ENCODE data around the gene MARK1.
"Not testable (repeated sequence)": the region's sequence is repeated elsewhere in the genome, so short reads cannot be mapped to it uniquely, and the experiment has no call there.

Gene MARK1

DNA sequence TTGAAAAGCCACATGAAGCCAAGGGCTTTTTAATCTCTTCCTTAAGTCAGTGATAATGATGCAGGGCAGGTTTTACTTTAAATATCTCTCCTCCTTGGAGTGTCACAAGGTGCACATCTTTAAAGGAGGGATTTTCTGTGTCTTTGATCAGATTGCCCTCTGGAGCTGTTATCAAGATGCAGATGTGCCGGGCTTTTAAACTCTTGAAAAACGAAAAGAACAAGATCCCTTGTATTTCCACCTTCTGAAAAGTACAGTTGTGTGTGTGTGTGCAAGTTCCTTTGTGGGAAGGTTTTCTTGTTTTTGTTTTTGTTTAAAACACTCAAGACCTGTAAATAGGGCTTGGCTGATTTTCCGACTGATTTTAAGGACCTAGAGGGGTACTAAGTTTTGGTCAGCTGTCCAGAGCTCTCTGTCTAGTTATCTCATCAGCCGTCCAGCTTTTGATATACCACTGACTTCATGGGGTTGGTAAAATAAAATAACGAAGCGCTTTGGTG lies 1.6 kb downstream of the MARK1 start:
- no peak for DNase-seq

DNA sequence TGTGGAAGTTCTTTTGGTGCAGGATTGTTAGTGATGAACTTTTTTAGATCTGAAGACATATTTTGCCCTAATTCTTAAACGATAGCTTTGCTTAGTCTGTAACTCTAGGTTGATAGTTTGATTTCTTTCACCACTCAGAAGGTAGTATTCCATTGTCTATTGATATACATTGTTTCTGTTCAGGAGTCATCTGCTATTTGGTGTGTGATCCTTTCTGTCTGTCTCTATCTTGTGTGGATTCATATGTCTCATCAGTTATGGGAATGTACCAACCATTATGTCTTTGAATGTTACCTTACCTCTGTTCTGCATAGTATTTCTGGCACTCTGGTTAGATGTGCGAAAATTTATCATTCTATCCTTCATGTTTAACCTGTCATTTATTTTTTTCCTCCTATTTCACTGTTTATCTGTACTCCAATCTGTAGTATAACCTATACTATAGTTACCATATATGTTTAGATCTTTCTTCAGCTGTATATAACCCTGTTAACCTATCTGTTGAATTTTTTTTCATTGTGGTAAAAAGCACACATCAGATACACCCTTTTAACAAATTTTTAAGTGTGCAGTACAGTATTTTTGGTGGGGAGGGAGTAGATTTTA lies 5.7 kb downstream of the MARK1 start:
- DNase-seq, result no peak

DNA sequence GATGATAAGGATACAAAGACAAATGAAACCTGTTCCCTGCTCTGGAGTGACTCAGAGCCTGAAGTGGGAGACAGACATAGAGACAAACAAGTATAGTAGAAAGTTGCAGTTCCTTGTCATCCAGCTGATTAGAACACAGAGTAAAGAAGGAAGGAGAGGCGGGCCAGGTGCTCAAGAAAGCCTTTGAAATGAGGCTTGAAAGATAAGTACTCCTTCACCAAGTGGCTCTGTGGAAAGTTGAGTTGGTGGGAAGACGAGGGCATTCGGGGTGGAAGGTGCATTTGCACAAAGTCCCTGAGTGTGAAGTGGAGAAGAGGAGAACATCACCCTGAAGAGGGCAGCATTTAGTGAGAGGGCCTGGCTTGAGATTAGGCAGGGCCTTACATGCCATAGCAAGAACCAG lies 17.0 kb downstream of the MARK1 start:
- no peak for DNase-seq

DNA sequence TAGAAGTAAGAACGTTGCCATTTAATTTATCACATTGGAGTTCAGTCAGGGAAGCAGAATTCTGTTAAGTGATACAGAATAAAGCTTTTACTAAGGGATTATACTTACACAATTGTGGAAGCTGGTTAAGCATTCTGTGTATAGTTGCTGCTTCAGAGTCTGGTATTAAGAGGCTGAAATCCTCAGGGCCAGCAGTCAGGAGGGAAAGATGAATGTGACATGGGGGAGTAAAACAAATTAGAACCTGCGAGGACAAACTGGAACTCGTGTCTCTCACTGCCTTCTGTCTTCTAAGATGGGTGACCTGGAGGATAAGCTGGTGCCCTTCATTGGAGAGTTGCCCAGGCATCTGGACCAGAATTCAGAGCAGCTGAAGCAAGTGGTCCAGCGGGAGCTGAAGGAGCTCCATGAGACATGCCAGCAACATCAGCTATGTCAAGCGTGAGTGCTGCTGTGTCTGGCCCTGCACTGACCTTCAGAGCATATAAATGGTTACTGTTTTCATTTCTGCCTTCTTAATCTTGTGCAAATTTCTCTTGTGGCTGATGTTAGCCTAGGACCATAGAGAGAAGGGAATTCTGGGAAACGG lies 23.0 kb downstream of the MARK1 start:
- DNase-seq, result no peak

DNA sequence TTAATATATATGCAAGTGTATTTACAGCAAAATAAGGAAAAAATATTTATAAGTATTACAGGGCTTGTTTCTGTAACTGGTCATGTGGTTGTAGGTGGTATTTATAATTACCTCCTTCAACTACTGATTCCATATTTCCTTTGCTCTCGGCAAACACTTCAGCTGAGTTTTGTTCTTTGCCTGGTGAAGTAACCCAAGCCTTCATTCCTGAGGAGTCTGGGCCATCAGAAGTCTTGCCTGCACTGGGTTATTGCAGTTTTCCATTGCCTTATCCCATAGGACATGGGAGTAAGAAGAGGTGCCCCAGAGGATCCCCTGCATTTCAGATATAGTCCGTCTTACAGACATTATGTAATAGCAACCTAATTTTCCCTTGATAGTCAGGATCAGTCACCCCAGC lies 23.8 kb downstream of the MARK1 start:
- DNase-seq, result no peak

DNA sequence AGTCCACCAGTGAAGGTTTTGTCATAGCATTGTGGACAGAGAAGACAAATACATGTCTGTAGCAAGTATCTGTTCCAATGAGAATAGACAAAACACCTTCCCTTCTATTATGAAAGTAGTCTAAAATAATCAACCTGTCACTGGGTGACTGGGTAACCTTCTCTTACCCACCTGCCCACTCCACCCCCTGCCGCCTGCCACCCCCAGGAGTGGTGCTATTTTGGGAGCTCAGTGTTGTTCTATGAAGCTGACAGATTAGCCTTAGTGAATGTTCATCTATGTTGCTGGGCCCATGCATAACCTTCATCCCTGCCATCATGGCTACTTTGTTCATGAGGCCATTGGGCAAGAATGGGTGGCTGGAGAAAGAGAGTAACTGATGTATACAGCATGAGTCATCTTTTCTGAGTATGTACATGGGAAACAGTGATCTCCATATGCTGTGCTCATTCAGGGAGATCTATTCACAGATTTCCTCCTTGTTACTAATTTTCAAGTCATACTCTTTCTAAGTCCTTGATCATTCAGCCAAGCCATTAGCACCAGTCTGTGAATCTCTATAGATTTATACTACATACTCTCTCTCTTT lies 24.8 kb downstream of the MARK1 start:
- DNase-seq, result no peak

DNA sequence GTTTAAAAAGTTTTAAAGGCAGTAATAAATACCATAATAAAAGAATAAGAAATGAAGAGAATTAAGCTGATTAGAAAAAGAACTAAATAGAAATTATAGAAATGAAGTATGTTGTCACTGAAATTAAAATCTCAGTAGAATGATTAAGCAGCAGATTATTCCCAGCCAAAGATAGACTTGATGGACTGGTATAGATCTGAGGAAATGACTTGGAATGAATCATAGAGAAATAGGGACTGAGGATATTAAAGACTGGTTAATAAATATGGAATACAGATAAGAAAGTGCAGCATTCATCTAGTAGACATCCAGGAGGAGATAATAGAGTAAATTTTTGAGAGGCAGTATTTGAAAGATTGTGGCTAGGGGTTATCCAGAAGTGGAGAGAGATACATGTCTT lies 28.7 kb downstream of the MARK1 start:
- DNase-seq, result no peak

DNA sequence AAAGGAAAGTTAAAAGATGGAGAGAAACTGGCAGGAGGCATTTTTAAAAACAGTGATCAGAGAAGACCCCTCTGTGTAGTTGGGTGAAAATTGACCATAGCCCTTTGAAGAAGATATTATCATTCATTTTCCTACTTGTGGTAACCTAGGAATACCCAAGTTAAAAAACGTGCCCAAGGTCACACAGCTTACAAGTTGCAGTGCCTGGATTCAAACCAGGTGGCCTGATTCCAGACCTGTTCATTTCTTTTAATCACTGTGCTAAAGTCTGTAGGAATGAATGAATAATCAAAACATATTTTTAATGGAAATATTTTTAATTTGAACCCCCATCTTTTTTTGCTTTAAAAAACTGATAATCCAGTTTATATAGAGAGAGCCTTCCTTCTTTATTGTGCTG lies 35.6 kb downstream of the MARK1 start:
- DNase-seq, result no peak

DNA sequence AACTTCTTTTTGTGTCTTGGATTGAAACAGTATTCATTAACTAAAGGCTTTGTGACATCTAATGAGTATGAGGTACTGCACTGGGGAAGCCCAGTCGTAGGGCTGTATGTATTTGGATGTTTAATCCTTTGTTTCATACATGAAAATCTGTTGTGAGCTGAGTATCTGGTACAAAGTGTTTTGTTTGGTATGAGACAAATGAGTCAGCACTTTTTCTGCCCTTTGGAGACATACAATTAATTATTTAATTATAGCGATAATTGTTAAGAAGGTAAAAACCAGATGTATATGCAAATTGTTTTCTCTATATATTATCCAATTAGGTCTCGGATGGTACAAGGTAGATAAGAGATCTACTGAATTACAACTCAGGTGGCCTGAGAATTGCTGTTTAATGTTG lies 36.3 kb downstream of the MARK1 start:
- DNase-seq, result no peak

DNA sequence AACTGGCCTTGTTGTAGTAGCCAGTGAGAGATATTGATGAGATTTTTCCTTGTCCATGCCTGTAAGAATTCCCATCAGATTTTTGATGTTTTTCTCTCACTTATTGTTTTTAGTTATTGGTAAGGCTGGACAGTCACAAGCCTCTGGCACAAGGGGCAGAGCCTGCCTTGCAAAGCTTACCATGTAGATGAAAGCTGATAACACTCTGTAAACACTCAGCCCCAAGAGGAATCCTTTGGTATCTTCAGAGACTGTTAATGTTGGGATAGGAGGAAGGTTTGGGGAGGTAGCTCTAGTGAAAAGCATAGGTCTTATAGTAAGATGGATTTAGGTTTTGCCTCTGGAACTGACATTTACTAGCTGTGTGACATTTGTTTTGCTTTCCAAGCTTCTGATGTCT lies 37.7 kb downstream of the MARK1 start:
- no peak for DNase-seq

DNA sequence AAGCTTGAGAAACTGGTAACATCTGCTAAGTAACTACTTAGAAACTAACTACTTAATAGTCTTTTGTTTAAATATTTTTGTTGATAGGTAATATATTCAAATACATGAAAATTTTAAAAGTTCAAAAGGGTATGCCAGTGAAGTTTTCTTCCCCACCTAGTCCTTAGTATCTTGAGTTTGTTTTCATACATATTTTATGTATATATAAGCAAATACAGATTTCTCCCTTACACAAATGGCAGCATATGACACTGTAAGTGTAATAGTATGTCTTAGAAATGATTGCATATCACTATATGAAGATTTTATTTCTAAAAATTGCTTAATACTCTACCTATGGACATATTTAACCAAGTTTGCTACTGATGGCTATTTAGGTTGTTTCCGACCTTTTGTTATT lies 38.9 kb downstream of the MARK1 start:
- no peak for DNase-seq

DNA sequence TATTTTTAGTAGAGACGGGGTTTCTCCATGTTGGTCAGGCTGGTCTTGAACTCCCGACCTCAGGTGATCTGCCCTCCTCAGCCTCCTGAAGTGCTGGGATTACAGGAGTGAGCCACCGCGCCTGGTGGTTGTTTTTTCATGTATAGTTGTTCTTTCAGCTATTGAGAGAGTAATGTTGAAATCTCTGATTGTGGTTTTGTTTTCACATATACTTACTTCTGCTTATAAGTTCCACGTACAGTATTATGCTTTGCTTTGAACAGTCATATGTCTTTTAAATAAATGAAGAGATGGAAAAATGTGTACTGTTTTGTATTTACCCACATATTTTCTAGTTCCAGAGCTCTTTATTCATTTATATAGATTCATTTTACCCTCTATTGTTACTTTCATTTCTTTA lies 44.5 kb downstream of the MARK1 start:
- DNase-seq, result no peak

DNA sequence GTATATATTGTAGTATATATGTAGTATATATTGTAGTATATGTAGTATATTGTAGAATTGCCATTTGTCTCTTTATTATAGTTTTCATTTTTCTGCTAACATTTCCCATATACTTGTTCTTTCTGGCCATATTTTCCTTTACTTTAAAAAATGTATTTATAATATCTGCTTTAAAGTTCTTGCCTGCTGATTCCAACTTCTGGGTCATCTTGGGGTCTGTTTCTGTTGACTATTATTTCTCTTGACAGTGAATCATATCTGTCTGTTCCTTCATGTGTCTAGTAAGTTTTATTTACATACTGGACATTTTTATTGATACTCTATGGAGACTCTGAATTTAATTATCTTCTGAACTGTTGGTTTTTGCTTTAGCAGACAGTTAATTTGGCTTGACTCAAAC lies 45.9 kb downstream of the MARK1 start:
- DNase-seq, result no peak

DNA sequence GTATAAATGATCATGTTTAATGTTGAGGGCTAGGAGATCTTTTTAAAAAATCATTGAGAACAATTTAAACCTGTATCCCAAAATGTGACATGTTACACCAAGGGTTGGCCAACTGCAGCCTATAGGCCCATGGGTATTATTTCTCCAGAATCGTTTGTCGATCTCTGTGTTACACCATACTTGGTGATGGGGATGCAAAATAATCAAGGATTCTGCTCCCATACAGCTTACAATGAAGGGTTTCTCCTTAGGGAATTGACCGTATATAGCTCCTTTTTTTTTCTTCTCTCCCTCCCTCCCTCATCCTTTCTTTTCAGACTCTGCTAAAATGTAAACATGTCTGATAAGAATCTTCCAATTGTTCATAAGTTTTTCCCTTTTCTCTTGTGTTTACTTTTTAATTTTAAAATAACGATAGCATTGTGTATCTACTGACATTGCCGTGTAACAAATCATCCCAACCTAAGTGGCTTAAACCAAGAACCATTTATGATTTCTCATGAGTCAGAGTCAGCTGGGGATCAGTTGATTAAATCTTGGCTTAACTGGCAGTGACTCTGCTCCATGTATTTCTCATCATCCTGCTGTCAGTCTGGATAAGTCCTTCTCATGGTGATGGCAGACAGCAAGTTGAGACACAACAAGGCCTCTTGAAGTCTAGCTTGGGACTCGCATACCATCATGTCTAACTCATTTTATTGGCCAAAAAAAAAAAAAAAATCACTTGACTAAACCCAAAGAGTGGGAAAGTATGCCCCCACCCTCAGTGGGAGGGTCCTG lies 48.0 kb downstream of the MARK1 start:
- no peak for DNase-seq

DNA sequence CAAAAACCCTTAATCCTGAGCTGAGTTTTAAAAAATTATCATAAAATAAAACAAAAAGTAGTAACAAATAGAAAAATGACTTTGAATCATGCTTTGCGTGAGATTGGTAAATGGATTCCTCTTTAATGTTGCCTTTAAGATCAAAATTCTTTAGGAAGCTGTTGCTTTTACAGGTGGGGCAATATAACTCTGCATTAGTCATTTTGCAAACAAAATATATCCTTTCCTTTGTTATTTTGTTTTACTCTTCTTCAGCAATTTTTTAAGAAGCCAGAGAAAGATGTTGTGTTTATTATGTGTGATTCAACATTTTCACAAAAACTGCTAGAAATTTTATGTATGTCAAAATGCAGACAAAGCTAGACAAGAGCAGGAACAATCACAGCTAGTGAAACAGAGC lies 50.0 kb downstream of the MARK1 start:
- no peak for DNase-seq

DNA sequence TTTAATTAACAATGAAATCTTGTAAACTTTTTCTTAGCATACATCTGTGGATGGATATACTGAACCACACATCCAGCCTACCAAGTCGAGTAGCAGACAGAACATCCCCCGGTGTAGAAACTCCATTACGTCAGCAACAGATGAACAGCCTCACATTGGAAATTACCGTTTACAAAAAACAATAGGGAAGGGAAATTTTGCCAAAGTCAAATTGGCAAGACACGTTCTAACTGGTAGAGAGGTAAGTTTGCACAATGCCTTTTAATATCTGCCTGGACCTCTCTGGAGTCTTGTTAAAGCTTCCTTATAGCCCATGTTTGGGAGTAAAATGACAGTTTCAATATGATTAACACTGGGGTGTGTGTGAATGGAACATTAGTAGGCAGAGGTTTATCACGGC lies 51.4 kb downstream of the MARK1 start:
- DNase-seq, result no peak

DNA sequence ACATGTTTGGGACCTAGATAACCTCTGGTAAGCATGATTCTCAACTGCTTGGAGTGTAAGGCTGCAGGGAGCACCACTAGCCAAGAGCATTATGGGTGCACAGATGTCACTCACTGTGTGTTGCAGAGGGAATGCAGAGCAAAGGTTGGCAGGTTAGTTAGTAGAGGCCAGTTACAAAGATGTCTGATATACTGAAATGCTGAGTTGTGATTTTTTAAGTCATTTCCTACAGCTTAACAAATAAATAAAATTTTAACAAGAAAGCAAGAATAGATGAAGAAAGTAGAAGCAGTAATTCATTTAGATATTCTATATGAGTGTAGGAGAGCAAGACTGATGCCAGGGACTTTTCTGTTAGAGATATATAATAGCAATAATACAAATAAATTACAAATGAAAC lies 64.8 kb downstream of the MARK1 start:
- no peak for DNase-seq

DNA sequence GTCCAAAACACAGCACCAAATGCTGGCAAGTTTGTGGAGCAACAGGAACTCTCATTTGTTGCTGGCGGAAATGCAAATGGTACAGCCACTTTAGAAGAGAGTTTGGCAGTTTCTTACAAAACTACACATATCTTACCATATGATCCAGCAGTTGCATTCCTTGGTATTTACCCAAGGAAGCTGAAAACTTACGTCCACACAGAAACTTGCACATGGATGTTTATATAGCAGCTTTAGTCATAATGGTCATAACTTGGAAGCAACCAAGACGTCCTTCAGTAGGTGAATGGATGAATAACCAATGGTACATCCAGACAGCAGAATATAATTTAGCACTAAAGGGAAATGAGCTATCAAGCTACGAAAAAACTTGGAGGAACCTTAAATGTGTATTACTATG lies 66.4 kb downstream of the MARK1 start:
- no peak for DNase-seq

DNA sequence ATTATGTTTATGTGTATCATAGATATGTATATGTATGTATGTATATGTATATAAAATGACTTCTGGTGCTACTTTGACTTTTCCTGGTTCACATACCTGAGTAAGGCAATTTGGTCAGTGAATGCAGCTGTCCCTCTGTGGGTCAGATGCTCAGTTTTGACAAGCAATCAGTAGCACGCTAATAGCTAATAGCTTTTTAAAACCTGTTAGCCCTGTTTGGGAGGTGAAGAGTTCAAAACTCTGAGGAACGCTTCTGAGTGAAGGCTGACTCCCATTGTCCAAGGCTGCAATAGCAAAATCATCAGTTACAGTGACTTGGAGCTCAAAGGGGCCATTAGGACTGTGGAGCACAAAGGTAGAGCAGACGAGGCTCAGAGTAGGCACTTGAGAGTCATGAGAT lies 67.2 kb downstream of the MARK1 start:
- no peak for DNase-seq

DNA sequence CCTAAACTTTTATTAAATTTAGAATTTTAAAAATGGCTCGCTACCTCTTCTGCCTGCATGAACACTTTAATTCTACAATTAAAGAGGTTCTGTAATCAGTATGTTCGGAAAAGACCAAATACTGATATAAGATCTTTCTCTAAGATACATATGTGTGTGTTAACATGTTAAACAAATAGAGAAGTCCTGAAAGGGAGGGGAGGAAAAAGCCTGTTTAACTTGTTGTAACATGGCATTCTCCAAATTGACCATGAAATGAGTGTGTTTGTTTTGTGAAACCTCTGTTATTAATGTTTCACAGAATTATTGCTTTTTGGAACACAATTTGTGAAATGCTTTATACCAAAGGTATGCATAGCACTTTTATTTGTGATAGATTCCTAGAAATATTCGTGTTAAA lies 77.0 kb downstream of the MARK1 start:
- DNase-seq, result no peak

DNA sequence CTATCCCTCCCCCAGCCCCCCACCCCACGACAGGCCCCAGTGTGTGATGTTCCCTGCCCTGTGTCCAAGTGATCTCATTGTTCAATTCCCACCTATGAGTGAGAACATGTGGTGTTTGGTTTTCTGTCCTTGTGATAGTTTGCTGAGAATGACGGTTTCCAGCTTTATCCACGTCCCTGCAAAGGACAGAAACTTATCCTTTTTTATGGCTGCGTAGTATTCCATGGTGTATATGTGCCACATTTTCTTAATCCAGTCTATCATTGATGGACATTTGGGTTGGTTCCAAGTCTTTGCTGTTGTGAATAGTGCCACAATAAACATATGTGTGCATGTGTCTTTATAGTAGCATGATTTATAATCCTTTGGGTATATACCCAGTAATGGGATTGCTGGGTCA lies 77.7 kb downstream of the MARK1 start:
- not testable (repeated sequence) for DNase-seq

DNA sequence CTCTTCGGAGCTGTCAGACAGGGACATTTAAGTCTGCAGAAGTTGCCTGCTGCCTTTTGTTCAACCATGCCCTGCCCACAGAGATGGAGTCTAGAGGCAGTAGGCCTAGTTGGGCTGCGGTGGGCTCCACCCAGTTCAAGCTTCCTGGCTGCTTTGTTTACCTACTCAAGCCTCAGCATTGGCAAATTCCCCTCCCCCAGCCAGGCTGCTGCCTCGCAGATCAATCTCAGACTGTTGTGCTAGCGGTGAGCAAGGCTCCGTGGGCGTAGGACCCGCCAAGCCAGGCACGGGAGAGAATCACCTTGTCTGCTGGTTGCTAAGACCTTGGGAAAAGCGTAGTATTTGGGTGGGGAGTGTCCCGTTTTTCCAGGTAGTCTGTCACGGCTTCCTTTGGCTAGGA lies 83.2 kb downstream of the MARK1 start:
- DNase-seq, result not testable (repeated sequence)

DNA sequence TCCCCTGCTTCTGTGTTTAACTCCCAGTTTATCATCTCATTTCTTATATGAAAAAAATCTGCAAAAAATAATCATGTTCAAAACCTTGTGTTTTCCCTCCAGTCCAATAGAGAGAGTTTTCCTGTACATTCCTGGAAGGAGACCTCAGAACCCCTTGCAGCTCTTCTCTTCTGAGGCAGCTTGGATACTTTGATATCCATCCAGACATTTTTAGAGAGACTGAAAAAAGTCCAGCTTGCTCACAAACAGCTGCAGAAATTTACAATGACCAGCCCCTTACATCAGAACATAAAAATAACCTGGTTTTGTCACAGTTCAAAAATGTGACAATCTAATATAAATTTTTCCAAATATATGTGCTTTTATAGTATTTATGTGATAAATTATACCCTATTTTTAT lies 88.9 kb downstream of the MARK1 start:
- DNase-seq, result no peak

DNA sequence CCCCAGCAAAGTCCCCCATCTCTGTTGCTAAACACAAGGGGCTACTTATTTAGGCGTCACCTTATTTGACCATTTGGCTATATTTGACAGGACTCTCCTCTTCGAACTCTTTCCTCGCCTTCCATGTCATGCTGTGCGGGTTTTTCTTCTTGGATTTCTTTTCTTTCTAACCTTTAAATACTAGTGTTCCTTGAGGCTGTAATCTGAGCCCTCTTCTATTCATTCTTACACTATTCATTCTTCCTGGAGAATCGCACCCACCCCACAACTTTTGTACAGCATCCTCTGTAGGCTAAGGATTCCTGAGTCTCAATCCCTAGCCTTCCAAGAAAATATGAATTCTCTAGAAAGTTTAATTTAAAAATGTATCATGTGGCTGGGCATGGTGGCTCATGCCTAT lies 100.5 kb downstream of the MARK1 start:
- DNase-seq, result no peak

Data from CD4-positive, alpha-beta T cell treated with Interferon alpha-2 for 1 hour (primary cell).